SK-N-DZ (cell line): ENCODE results near the gene EMC8.

ENCODE experiments used
- DNase-seq: peaks from one replicate; pipeline ENCODE4 v3.0.0-alpha.2; 2015; ENCODE audit warnings: low spot score

EMC8 gene

GRCh38 chr16:85784813-85785212, 14.5 kb downstream of the EMC8 start:
- DNase-seq = no peak

GRCh38 chr16:85783441-85783840, 15.9 kb downstream of the EMC8 start:
- DNase-seq = no peak

- DNase-seq = no peak
Measured at GRCh38 chr16:85782451-85782850, 16.9 kb downstream of the EMC8 start.

GRCh38 chr16:85781695-85782370, 17.5 kb downstream of the EMC8 start:
- DNase-seq = no peak

GRCh38 chr16:85781156-85781555, 18.2 kb downstream of the EMC8 start:
- no peak for DNase-seq

- DNase-seq = no peak
Measured at GRCh38 chr16:85780281-85780680, 19.1 kb downstream of the EMC8 start.

GRCh38 chr16:85778873-85779272, 20.5 kb downstream of the EMC8 start:
- no peak for DNase-seq

GRCh38 chr16:85777583-85778310, 21.6 kb downstream of the EMC8 start:
- DNase-seq = no peak

GRCh38 chr16:85774811-85775210, 24.5 kb downstream of the EMC8 start:
- no peak for DNase-seq

GRCh38 chr16:85774136-85774535, 25.2 kb downstream of the EMC8 start:
- DNase-seq = no peak

GRCh38 chr16:85773044-85773443, 26.3 kb downstream of the EMC8 start:
- no peak for DNase-seq

- no peak for DNase-seq
Measured at GRCh38 chr16:85770741-85771140, 28.6 kb downstream of the EMC8 start.

GRCh38 chr16:85768199-85768598, 31.1 kb downstream of the EMC8 start:
- DNase-seq = no peak

- DNase-seq = no peak
Measured at GRCh38 chr16:85767531-85767930, 31.8 kb downstream of the EMC8 start.

- no peak for DNase-seq
Measured at GRCh38 chr16:85765767-85766166, 33.6 kb downstream of the EMC8 start.

GRCh38 chr16:85765211-85765610, 34.1 kb downstream of the EMC8 start:
- DNase-seq = no peak

- DNase-seq = no peak
Measured at GRCh38 chr16:85763616-85764015, 35.7 kb downstream of the EMC8 start.

- DNase-seq = no peak
Measured at GRCh38 chr16:85762970-85763369, 36.4 kb downstream of the EMC8 start.

GRCh38 chr16:85761861-85762260, 37.5 kb downstream of the EMC8 start:
- DNase-seq = no peak

GRCh38 chr16:85759631-85760419, 39.5 kb downstream of the EMC8 start:
- DNase-seq = no peak

GRCh38 chr16:85759136-85759535, 40.2 kb downstream of the EMC8 start:
- no peak for DNase-seq

GRCh38 chr16:85757341-85757822, 42.0 kb downstream of the EMC8 start:
- no peak for DNase-seq
